ENCODE data around the gene TRAPPC14. TPM values are rescaled to one million over a fixed set of nuclear protein-coding genes. Genes with fewer than 3 reads are reported as not detected.
"Not testable (repeated sequence)": the region's sequence is repeated elsewhere in the genome, so short reads cannot be mapped to it uniquely, and the experiment has no call there.

TRAPPC14 gene
- polyA plus RNA-seq, 1 experiment = 3.5 TPM

DNA sequence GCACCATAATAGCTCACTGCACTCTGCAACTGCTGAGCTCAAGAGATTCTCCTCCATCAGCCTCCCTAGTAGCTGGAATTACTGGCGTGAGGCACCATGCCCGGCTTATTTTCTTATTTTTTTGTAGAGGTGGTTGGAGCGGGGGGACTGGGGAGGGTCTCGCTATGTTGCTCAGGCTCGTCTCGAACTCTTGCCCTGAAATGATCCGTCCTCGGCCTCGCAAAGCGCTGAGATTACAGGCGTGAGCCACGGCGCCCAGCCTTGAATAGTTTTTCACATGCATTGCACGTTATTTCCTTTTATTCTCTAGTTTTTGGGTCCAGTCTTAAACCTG lies 10.3 kb downstream of the TRAPPC14 start:
- TF ChIP-seq, protein P1, sequence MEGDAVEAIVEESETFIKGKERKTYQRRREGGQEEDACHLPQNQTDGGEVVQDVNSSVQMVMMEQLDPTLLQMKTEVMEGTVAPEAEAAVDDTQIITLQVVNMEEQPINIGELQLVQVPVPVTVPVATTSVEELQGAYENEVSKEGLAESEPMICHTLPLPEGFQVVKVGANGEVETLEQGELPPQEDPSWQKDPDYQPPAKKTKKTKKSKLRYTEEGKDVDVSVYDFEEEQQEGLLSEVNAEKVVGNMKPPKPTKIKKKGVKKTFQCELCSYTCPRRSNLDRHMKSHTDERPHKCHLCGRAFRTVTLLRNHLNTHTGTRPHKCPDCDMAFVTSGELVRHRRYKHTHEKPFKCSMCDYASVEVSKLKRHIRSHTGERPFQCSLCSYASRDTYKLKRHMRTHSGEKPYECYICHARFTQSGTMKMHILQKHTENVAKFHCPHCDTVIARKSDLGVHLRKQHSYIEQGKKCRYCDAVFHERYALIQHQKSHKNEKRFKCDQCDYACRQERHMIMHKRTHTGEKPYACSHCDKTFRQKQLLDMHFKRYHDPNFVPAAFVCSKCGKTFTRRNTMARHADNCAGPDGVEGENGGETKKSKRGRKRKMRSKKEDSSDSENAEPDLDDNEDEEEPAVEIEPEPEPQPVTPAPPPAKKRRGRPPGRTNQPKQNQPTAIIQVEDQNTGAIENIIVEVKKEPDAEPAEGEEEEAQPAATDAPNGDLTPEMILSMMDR (IDR thresholded peaks at IDR 0.05; ENCODE audit: low read depth, low read length) = no peak
- no peaks in the 10 kb centered on the region; the same call in 1 of the 2 replicates for H3K9me3 ChIP-seq (ENCODE audit: control insufficient read depth, insufficient read depth, low read length)
- no peaks in the 10 kb centered on the region for H3K27me3 ChIP-seq (ENCODE audit: control insufficient read depth, insufficient read depth, low read length)
- no peak overlapping the region for H3K27ac ChIP-seq (ENCODE audit: low read depth, low read length)
- no peak for DNase-seq (ENCODE audit: low read depth, low spot score)
- H3K4me3 ChIP-seq (ENCODE audit: low read depth, low read length) = peak overlapping the region; percentile 43
- ChIA-PET CTCF (interaction anchor here (0.6 to 3.2 kb wide), 4 partner anchors 15 to 333 kb away, joined by 3 to 32 read pairs (median 4); no protein-coding TSS in a partner anchor), POLR2A (interaction anchor here (0.6 to 1.6 kb wide), 6 partner anchors 9 to 282 kb away, joined by 3 to 9 read pairs (median 7); partner anchors contain the start of genes GAL3ST4, GPC2, MEPCE and ZCWPW1)

DNA sequence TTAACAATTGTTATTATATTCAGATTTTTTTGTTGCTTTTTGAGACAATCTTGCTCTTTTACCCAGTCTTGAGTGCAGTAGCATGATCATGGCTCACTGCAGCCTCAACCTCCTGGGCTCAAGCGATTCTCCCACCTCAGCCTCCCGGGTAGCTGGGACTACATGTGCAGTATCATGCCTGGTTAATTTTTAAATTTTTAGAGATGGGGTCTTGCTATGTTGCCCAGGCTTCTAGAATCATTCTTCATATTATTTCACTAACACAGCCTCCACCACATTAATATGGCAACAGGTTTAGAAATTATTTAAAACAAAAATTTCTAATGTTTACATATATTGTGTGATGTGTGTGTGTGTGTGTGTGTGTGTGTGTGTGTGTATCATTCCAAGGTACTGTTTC lies 11.2 kb downstream of the TRAPPC14 start:
- Histone ChIP-seq H3K9me3 (ENCODE audit: control insufficient read depth, insufficient read depth, low read length) (no peaks in the 10 kb centered on the region; the same call in 1 of the 2 replicates), H3K27me3 (ENCODE audit: control insufficient read depth, insufficient read depth, low read length) (no peaks in the 10 kb centered on the region), H3K27ac (ENCODE audit: low read depth, low read length) (no peak overlapping the region), H3K4me3 (ENCODE audit: low read depth, low read length) (no peak overlapping the region)
- ChIA-PET CTCF (interaction anchor here (0.7 to 3.2 kb wide), 2 partner anchors 15 to 199 kb away, joined by 5 to 32 read pairs; no protein-coding TSS in a partner anchor), POLR2A (no interaction called here)
- no peak for DNase-seq (ENCODE audit: low read depth, low spot score)
- TF ChIP-seq, protein P1 (IDR thresholded peaks at IDR 0.05; ENCODE audit: low read depth, low read length) = no peak

DNA sequence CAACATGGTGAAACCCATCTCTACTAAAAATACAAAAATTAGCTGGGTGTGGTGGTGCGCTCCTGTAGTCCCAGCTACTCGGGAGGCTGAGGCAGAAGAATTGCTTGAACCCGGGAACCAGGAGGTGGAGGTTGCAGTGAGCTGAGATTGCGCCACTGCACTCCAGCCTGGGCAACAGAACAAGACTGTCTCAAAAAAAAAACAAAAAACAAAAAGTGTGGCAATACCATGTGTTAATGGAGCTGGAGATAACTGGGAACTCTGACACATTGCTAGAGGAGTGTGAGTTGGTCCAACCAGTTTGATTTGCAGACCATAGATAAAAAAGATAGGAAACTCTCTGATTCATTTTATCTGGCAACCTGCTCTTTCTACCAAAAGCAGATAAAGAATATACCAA lies 12.2 kb downstream of the TRAPPC14 start:
- H3K4me3 ChIP-seq (ENCODE audit: low read depth, low read length); H3K27me3 ChIP-seq (ENCODE audit: control insufficient read depth, insufficient read depth, low read length); H3K9me3 ChIP-seq (ENCODE audit: control insufficient read depth, insufficient read depth, low read length); H3K27ac ChIP-seq (ENCODE audit: low read depth, low read length); DNase-seq (ENCODE audit: low read depth, low spot score); POLR2A ChIA-PET: not testable (repeated sequence)
- CTCF ChIA-PET = interaction anchor here (0.6 to 3.2 kb wide), 3 partner anchors 11 to 202 kb away, joined by 3 to 32 read pairs (median 3); no protein-coding TSS in a partner anchor

- POLR2A ChIA-PET = no interaction called here
Measured at GRCh38 chr7:100142461-100142860, 16.1 kb downstream of the TRAPPC14 start.

GRCh38 chr7:100141555-100141949 lies 17.0 kb downstream of the TRAPPC14 start:
- Histone ChIP-seq H3K9me3 (ENCODE audit: control insufficient read depth, insufficient read depth, low read length) (no peaks in the 10 kb centered on the region), H3K27me3 (ENCODE audit: control insufficient read depth, insufficient read depth, low read length) (peaks cover 3% of the 10 kb centered on the region), H3K27ac (ENCODE audit: low read depth, low read length) (no peak overlapping the region), H3K4me3 (ENCODE audit: low read depth, low read length) (no peak overlapping the region)
- CTCF ChIA-PET = interaction anchor here (2.0 to 2.3 kb wide), 2 partner anchors 8 to 10 kb away, joined by 7 to 30 read pairs; no protein-coding TSS in a partner anchor
- no peak for DNase-seq (ENCODE audit: low read depth, low spot score)
- POLR2A ChIA-PET = no interaction called here
- TF ChIP-seq, protein P1 (IDR thresholded peaks at IDR 0.05; ENCODE audit: low read depth, low read length) = no peak

More at GRCh38 chr7:100142461-100142860, 16.1 kb downstream of the TRAPPC14 start:
- Histone ChIP-seq H3K4me3 (ENCODE audit: low read depth, low read length) (no peak overlapping the region), H3K27me3 (ENCODE audit: control insufficient read depth, insufficient read depth, low read length) (peaks cover 3% of the 10 kb centered on the region), H3K9me3 (ENCODE audit: control insufficient read depth, insufficient read depth, low read length) (no peaks in the 10 kb centered on the region), H3K27ac (ENCODE audit: low read depth, low read length) (no peak overlapping the region)
- TF ChIP-seq, protein P1 (IDR thresholded peaks at IDR 0.05; ENCODE audit: low read depth, low read length) = no peak
- DNase-seq (ENCODE audit: low read depth, low spot score) = no peak
- CTCF ChIA-PET = interaction anchor here (2.0 to 2.3 kb wide), 2 partner anchors 9 to 11 kb away, joined by 7 to 30 read pairs; no protein-coding TSS in a partner anchor

Data from AG04450 (cell line).